ENCODE measurements around the gene HES3.
A peak's percentile ranks its signal among the peaks of the same experiment; 100 is the strongest.

The HES3 gene

DNA sequence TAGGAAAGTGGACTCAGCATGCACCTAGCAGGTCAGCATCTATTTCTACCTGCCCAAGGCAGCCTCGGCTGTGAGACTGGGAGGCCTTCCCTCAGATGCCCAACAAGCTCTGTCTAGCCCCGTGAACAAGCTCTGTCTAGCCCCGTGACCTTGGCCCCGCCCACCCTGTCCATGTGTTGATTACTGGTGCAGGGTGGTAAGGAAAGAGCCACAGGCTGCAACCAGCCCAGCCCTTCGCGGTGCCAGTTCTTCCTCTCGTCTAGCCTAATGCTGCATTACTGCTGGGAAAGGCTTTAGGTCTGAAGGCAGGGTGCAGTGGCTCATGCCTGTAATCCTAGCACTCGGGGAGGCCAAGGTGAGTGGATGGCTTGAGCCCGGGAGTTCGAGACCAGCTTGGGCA, 14.7 kb downstream of the HES3 start:
- TF ChIP-seq POLR2A (IDR thresholded peaks at IDR 0.05; ENCODE audit: low read length) (no peak), GATA1 (IDR thresholded peaks at IDR 0.05; ENCODE audit: low read depth, low read length) (no peak)
- peak; percentile 42 to 49 for DNase-seq

DNA sequence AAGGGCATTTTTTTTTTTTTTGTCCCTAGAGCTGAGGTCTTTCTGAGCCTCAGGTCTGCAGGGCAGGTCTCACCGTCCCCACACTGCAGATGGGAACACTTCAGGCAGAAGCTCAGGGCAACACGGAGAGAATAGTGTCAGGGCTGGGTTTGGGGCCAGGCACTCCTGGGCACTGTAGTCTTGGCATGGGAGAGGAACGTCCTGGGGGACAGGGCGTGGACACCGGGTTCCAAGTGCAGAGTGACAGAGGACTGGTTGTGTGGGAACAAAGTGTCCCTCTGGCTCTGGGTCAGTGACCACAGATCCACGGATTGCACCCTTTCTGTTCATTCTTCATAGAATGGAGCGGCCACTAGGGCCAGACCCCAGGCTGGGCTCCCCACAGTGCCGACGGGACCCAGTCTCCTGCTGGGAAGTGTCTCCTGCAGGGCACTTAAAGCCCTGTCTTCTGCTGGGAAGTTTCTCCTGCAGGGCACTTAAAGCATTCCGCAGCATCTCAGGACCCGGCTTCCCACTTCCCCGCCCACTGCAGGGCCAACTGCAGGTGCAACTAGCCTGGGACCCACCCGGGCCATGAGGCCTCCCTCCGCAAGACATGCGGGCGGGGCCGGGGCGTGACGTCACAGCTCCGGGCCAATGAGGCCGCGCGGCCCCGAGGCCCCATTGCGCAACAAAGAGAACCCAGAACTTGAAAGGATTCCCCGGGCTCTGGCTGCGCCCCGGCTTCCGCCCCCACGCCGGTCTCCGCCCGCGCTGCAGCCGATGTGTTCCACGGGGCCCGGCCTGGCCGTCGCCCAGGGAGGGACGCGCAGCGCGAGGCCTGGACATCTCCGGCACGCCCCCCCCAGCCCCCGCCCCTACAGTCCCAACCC, 15.7 kb downstream of the HES3 start:
- TF ChIP-seq GATA1 (IDR thresholded peaks at IDR 0.05; ENCODE audit: low read depth, low read length) (no peak), POLR2A (IDR thresholded peaks at IDR 0.05; ENCODE audit: low read length) (no peak)
- DNase-seq, result peak; percentile 84 to 89

GRCh38 chr1:6260433-6260934, 16.5 kb downstream of the HES3 start:
- DNase-seq, result peak; percentile 47 to 49
- TF ChIP-seq POLR2A (IDR thresholded peaks at IDR 0.05; ENCODE audit: low read length), result no peak

DNA sequence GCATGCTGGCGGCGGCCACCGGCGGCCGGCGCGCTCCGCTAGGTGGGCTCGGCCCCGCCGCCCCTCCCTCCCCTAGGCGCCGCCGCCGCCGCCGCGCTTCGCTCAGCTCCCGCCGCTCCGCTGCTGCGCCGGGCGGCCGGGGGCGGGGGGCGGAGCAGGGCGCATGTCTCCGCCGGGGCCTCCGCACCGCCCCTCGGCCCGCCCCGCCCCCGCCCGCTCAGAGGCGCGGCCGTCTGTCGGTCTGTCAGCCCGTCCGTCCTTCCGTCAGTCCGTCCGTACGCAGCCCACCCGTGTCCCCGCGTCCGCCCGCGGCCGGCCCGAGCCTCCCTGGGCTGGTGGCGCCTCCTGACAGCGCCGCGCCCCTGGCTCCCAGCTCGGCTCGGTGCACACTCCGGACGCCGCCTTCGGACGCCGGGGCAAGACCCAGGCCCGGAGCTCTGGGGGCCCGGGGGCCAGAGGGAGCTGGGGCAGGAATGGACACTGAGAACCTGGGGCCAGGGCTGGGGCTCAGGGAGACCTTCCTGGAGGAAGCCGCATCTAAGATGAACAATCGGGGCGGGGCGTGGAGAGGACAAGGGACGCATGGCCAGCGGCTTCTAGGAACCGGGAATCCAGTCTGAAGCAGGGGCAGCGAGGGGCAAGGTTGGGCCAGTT, 17.1 kb downstream of the HES3 start, which contains the start of gene GPR153:
GPR153 (minus strand) TSS at position 138 of the 654 bp plus-strand sequence. CDS start 6,193 bp downstream, outside the sequence.
- TF ChIP-seq GATA1 (IDR thresholded peaks at IDR 0.05; ENCODE audit: low read depth, low read length) (no peak), POLR2A (IDR thresholded peaks at IDR 0.05; ENCODE audit: low read length) (no peak)
- DNase-seq, result peak; percentile 70 to 76

DNA sequence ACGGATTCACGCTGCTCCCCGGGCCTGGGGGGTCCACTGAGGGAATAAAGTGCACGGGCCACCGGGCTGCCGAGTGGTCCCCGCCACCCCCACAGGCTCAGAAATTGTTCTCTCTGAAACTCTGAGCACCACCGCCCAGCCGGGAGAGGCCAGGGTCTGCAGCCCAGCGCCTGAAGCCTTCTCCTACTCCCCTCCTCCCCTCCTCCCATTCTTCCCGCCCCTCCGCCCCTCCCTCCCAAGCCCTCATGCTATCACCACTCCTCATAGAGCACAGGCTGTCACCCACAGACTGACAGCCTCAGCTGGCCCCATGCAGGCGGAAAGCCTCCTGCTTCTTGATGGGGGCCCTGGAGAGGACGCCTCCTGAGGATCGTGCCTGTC, 17.6 kb downstream of the HES3 start:
- no peak for TF ChIP-seq POLR2A (IDR thresholded peaks at IDR 0.05; ENCODE audit: low read length)
- TF ChIP-seq GATA1 (IDR thresholded peaks at IDR 0.05; ENCODE audit: low read depth, low read length), result no peak
- no peak for DNase-seq

- TF ChIP-seq POLR2A (IDR thresholded peaks at IDR 0.05; ENCODE audit: low read length), result no peak
- no peak for TF ChIP-seq GATA1 (IDR thresholded peaks at IDR 0.05; ENCODE audit: low read depth, low read length)
- DNase-seq, result no peak
Measured at GRCh38 chr1:6262555-6263420, 18.8 kb downstream of the HES3 start.

- TF ChIP-seq POLR2A (IDR thresholded peaks at IDR 0.05; ENCODE audit: low read length), result no peak
- no peak for TF ChIP-seq GATA1 (IDR thresholded peaks at IDR 0.05; ENCODE audit: low read depth, low read length)
- DNase-seq, result no peak
Measured at GRCh38 chr1:6263716-6264115, 19.7 kb downstream of the HES3 start.

DNA sequence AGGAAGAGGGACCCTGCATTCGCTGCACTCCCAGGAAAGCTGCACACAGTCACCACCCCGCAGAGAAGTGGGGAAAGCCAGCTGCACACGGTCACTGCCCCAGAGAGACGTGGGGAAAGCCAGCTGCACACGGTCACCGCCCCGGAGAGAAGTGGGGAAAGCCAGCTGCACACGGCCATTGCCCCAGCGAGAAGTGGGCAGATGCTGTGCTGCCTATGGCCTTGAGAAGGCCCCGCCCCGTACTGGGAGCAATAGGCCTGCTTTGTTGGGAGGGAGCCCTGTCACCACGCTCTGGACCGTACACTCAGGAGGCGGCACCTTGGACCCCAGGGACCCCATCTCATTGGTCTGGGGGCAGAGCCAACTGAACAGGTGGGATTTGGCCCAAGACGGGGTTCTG, 21.2 kb downstream of the HES3 start:
- TF ChIP-seq GATA1 (IDR thresholded peaks at IDR 0.05; ENCODE audit: low read depth, low read length) (no peak), POLR2A (IDR thresholded peaks at IDR 0.05; ENCODE audit: low read length) (no peak)
- DNase-seq, result no peak

GRCh38 chr1:6266641-6267040, 22.7 kb downstream of the HES3 start:
- DNase-seq, result no peak
- no peak for TF ChIP-seq POLR2A (IDR thresholded peaks at IDR 0.05; ENCODE audit: low read length)

DNA sequence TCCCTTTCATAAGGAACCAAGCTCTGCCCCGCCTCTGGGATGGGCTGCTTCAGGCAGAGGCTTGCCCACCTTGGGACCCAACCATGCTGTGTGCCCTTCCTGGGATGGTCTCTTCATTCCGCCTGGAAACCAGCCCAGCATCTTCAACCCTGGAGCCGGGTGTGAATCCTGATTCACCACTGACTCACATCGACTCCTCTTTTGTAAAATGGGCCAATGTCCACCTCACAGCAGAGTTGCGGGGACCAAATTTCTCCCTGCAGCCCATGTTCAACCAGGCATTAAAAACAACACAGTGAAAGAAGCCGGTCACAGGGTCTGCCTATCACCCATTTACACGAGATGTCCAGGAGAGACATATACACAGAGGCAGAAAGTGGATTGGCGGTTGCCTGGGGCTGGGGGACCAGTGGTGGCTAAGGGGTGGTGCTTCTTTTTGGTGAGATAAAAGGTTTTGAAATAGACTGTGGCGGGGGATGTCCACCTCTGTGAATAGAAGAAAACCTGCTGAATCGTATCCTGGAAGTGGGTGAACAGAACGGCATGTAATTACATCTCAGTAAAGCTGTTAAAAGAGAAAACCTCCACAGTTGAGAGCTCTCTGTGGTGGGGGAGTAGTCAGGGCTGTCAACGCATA, 23.8 kb downstream of the HES3 start:
- no peak for DNase-seq

GRCh38 chr1:6268415-6268814, 24.4 kb downstream of the HES3 start:
- TF ChIP-seq POLR2A (IDR thresholded peaks at IDR 0.05; ENCODE audit: low read length) (no peak), GATA1 (IDR thresholded peaks at IDR 0.05; ENCODE audit: low read depth, low read length) (no peak)
- no peak for DNase-seq

More for the DNA sequence above, 23.8 kb downstream of the HES3 start:
- TF ChIP-seq POLR2A (IDR thresholded peaks at IDR 0.05; ENCODE audit: low read length) (no peak), GATA1 (IDR thresholded peaks at IDR 0.05; ENCODE audit: low read depth, low read length) (no peak)

DNA sequence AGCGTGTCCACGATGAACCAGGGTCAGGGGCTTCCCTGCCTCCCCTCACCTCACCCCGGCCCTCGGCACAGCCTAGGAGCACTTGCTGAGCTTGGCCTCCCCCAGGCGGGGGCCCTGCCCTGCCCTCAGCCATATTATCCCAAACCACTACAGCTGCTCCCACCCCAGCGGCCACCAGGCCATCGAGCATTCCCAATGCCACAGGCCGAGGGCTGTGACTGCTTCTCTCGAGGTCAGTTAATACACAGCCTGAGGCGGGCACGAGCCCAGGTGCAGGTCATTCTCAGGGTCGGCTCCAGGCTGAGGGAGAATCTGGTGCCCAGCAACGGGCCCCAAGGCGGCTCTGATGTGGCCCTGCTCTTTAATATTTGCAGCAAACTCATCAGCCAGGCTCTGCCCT, 25.3 kb downstream of the HES3 start:
- DNase-seq, result no peak
- TF ChIP-seq GATA1 (IDR thresholded peaks at IDR 0.05; ENCODE audit: low read depth, low read length) (no peak), POLR2A (IDR thresholded peaks at IDR 0.05; ENCODE audit: low read length) (no peak)

- no peak for DNase-seq
Measured at GRCh38 chr1:6269720-6270400, 25.9 kb downstream of the HES3 start.

More at GRCh38 chr1:6269720-6270400, 25.9 kb downstream of the HES3 start:
- TF ChIP-seq GATA1 (IDR thresholded peaks at IDR 0.05; ENCODE audit: low read depth, low read length) (no peak), POLR2A (IDR thresholded peaks at IDR 0.05; ENCODE audit: low read length) (no peak)
